OCI-LY1 (cell line): Measurements from ENCODE around the gene KBTBD2.
A peak's percentile ranks its signal among the peaks of the same experiment; 100 is the strongest.
"Not testable (repeated sequence)": the region's sequence is repeated elsewhere in the genome, so short reads cannot be mapped to it uniquely, and the experiment has no call there.

Source experiments
- H2AFZ ChIP-seq: fragments of 200-600 bp; sonication (generic), shearing (Covaris generic); 2 replicates; pipeline ENCODE4 v1.6.0; 2014; ENCODE audit warnings: antibody characterized with exemption, mild to moderate bottlenecking, low read length
- H3F3A ChIP-seq: fragments of 200-600 bp; sonication (generic), shearing (Covaris generic); 2 replicates; pipeline ENCODE4 v1.6.0; 2014; ENCODE audit warnings: mild to moderate bottlenecking, antibody characterized with exemption, low read length, moderate library complexity; ENCODE audit not compliant: insufficient read depth
- H3K27ac ChIP-seq: fragments of 200-600 bp; sonication (generic); 2 replicates; pipeline ENCODE4 v1.5.1; 2014; ENCODE audit warnings: low read length, mixed run types, mild to moderate bottlenecking, low read depth; ENCODE audit not compliant: poor library complexity, severe bottlenecking
- H3K27me3 ChIP-seq: fragments of 200-600 bp; sonication (generic); 2 replicates; pipeline ENCODE4 v1.6.0; 2014; ENCODE audit warnings: antibody characterized with exemption, mild to moderate bottlenecking, low read length, moderate library complexity; ENCODE audit not compliant: insufficient read depth
- H3K36me3 ChIP-seq: fragments of 200-600 bp; sonication (generic); 2 replicates; pipeline ENCODE4 v1.6.1; 2014; ENCODE audit warnings: mild to moderate bottlenecking, antibody characterized with exemption, low read length, moderate library complexity, mixed read lengths; ENCODE audit not compliant: insufficient read depth
- H3K4me1 ChIP-seq: fragments of 200-600 bp; sonication (generic); 2 replicates; pipeline ENCODE4 v1.5.1; 2014; ENCODE audit warnings: mild to moderate bottlenecking, low read length, moderate library complexity; ENCODE audit not compliant: insufficient read depth, severe bottlenecking
- H3K4me2 ChIP-seq: fragments of 200-600 bp; sonication (generic), shearing (Covaris generic); 2 replicates; pipeline ENCODE4 v1.6.1; 2014; ENCODE audit warnings: low read length
- H3K4me3 ChIP-seq: fragments of 200-600 bp; sonication (generic); 2 replicates; pipeline ENCODE4 v1.5.1; 2014; ENCODE audit warnings: low read length, low read depth, mild to moderate bottlenecking, mixed read lengths; ENCODE audit not compliant: poor library complexity, severe bottlenecking
- H3K79me2 ChIP-seq: fragments of 200-600 bp; shearing (Covaris generic); 2 replicates; pipeline ENCODE4 v1.6.1; 2016; ENCODE audit warnings: mixed run types, low read length, mixed read lengths; ENCODE audit not compliant: insufficient read depth
- H3K9ac ChIP-seq: fragments of 200-600 bp; sonication (generic), shearing (Covaris generic); 2 replicates; pipeline ENCODE4 v1.6.1; 2014; ENCODE audit warnings: mild to moderate bottlenecking, low read length, mixed read lengths
- H3K9me2 ChIP-seq: fragments of 200-600 bp; sonication (generic), shearing (Covaris generic); 2 replicates; pipeline ENCODE4 v1.6.1; 2014; ENCODE audit warnings: low read depth, mild to moderate bottlenecking, low read length, mixed read lengths
- H3K9me3 ChIP-seq: fragments of 200-600 bp; shearing (Covaris generic); 2 replicates; pipeline ENCODE4 v1.6.1; 2014; ENCODE audit warnings: low read length, mixed read lengths
- H4K20me1 ChIP-seq: fragments of 200-600 bp; sonication (generic), shearing (Covaris generic); 2 replicates; pipeline ENCODE4 v1.6.0; 2016; ENCODE audit warnings: mild to moderate bottlenecking, low read length; ENCODE audit not compliant: insufficient read depth
- EZH2 ChIP-seq: fragments of 200-600 bp; sonication (generic), shearing (Covaris generic); IDR thresholded peaks from 2 replicates; pipeline ENCODE4 v1.8.0; 2017; ENCODE audit warnings: borderline replicate concordance, mixed run types, mild to moderate bottlenecking, antibody characterized with exemption, low read length, moderate library complexity, mixed read lengths
- TF ChIP-seq, protein P1 (sequence below): fragments of 200-600 bp; sonication (generic), shearing (Covaris generic); IDR thresholded peaks from 2 replicates; pipeline ENCODE4 v1.5.1; 2017; ENCODE audit warnings: mild to moderate bottlenecking, antibody characterized with exemption, low read length, moderate library complexity, mixed read lengths

Gene KBTBD2

DNA sequence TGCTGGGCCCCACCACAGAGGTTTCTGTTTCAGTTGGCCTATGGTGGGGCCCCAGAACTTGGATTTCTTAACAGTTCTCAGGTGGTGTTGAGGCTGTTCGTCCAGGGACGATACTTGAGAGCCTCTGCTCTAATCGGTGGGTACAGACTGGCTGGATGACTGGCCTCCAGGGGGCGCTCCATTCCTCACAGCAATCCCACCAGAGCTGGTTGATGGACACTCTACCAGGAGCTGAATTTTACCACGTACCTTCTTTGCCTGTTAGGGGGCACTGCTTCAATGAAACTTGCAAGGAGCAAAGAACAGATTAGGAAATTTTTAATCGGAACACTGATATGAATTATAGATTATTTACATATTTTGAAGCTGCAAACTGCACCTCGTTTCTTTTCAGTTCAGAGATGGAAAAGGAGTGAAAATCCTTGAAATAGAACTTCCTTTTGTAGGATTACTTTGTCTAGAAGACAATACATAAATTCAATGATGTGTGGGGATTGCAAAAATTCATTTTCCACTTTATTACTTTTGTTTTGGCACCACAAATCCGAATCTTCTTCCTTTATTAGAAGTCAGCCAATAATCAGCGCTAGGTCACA lies 44.8 kb downstream of the KBTBD2 start:
- H3K27ac ChIP-seq, result no peak overlapping the region
- H4K20me1 ChIP-seq, result no peaks in the 10 kb centered on the region
- H3K9me3 ChIP-seq, result no peaks in the 10 kb centered on the region; the same call in 1 of the 2 replicates
- H3K9ac ChIP-seq, result no peak overlapping the region
- no peaks in the 10 kb centered on the region for H3K27me3 ChIP-seq
- H3K9me2 ChIP-seq, result no peaks in the 10 kb centered on the region
- H3F3A ChIP-seq, result no peaks in the 10 kb centered on the region
- no peaks in the 10 kb centered on the region for H3K36me3 ChIP-seq
- no peaks in the 10 kb centered on the region for H3K79me2 ChIP-seq
- H3K4me3 ChIP-seq, result no peak overlapping the region
- no peak overlapping the region for H3K4me2 ChIP-seq
- no peaks in the 10 kb centered on the region for H3K4me1 ChIP-seq
- TF ChIP-seq, protein P1, sequence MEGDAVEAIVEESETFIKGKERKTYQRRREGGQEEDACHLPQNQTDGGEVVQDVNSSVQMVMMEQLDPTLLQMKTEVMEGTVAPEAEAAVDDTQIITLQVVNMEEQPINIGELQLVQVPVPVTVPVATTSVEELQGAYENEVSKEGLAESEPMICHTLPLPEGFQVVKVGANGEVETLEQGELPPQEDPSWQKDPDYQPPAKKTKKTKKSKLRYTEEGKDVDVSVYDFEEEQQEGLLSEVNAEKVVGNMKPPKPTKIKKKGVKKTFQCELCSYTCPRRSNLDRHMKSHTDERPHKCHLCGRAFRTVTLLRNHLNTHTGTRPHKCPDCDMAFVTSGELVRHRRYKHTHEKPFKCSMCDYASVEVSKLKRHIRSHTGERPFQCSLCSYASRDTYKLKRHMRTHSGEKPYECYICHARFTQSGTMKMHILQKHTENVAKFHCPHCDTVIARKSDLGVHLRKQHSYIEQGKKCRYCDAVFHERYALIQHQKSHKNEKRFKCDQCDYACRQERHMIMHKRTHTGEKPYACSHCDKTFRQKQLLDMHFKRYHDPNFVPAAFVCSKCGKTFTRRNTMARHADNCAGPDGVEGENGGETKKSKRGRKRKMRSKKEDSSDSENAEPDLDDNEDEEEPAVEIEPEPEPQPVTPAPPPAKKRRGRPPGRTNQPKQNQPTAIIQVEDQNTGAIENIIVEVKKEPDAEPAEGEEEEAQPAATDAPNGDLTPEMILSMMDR, result peak; percentile 98
- no peak for TF ChIP-seq EZH2
- no peak overlapping the region for H2AFZ ChIP-seq

DNA sequence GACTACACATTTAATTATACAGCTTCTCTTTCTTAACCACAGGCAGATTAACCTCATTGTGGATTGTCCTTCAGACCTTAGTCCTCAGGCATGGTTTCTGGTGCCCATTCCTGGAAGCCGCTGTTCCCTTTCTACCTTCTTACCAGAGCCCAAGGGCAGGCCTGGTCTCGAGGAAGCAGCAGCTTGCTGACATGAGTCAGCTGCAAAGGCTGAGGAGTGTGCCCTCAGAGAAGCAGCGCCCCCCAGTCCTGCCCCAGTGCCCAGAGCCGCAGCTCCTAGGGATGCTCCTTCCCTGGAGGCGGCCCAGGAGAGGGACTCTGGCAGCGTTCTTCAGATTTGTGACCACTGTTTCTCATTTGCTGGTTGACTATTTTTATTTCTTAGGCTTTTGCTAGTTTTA lies 46.8 kb downstream of the KBTBD2 start:
- H3K79me2 ChIP-seq, H3K9me3 ChIP-seq, H3K4me1 ChIP-seq, H3K27ac ChIP-seq, H3K27me3 ChIP-seq, H3K4me3 ChIP-seq, H2AFZ ChIP-seq, H3K9me2 ChIP-seq, H3K36me3 ChIP-seq, H3K9ac ChIP-seq, H3K4me2 ChIP-seq, H3F3A ChIP-seq, H4K20me1 ChIP-seq: not testable (repeated sequence)

DNA sequence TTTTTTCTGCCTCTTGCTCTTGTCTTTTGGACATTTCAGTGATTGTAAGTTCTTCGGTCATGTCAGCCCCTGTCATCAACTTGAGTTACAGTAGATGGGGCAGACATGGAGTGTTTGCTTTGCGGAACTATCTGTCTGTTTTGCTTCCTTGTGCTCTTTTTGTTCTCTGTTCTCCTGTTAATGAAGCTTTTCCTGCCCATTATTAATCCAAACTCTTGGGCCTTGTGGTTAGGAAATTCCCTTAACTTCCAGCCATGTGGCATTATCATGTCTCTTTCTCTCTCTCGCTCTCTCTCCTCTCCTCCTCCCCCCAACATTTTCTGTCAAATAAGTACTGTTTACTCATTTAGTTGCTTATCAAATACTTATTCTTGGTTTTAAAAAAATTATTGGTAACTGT lies 47.8 kb downstream of the KBTBD2 start:
- H3K9ac ChIP-seq, H3K27me3 ChIP-seq, H3K27ac ChIP-seq, H3K9me2 ChIP-seq, H3K4me2 ChIP-seq, H3F3A ChIP-seq, H4K20me1 ChIP-seq, H3K36me3 ChIP-seq, H3K79me2 ChIP-seq, H3K4me1 ChIP-seq, H3K9me3 ChIP-seq, H3K4me3 ChIP-seq, H2AFZ ChIP-seq: not testable (repeated sequence)

DNA sequence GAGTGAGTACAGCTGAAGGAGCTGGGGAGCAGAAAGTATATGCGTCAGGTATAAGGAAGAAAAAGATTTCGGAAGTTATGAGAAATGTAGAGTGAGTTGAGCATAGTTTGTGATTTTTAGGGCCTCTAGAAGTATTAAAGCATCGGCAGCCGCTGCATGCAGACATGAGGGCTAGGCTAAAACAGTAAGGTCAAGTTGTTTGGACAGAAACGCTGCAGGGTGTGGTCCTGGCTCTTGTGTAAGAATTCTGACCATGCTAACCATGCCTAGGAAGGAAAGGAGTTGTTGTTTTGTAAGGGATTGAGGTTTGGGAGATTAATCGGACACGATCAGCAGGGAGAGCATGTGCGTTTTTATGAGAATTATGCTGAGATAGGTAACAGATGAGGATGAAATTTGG lies 51.7 kb downstream of the KBTBD2 start:
- not testable (repeated sequence) for H3F3A ChIP-seq, H2AFZ ChIP-seq, H3K27ac ChIP-seq, H4K20me1 ChIP-seq, H3K4me2 ChIP-seq, H3K4me3 ChIP-seq, H3K9me3 ChIP-seq, H3K79me2 ChIP-seq, H3K9ac ChIP-seq, H3K27me3 ChIP-seq, H3K4me1 ChIP-seq, H3K36me3 ChIP-seq, H3K9me2 ChIP-seq

DNA sequence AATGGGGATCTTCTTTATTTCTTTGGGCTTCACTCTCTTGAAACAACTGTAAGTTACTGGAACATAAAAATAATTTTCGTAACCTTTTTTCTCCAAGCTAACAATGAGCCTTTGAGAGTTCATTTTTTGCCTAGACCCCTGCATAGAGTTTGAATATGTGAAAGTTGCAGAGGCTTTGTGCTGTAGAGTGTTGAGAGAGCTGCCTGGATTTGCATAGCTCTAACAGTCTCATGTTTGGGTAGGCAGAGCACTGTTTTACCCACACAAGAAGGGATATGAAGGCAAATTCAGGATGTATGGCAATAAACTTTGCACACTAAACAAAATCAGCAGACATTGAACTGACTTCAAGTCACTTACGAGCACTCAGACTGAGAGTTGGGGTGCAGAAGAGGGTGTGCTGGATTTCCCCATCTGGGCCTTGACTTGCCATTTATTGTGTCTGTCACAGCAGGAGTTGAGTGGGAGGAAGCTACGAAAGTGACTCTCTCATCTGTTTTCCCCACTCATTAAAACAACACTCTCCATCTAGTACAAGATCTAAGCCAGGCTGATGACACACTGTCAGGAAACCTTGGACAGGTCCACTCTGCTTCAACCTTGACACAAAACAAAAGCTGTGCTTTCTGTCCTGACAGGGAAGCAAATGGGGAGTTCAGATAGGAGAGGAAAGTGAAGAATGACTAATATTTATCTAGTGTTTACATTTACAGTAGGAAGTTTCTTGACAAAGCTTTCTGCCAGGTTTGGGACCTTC lies 62.4 kb downstream of the KBTBD2 start:
- not testable (repeated sequence) for H3K9ac ChIP-seq, H3K4me3 ChIP-seq, H3K27ac ChIP-seq, H3K27me3 ChIP-seq, H3K9me2 ChIP-seq, H3K4me1 ChIP-seq, H3F3A ChIP-seq, H3K4me2 ChIP-seq, H3K79me2 ChIP-seq, H3K36me3 ChIP-seq, H4K20me1 ChIP-seq, H2AFZ ChIP-seq, H3K9me3 ChIP-seq
